GM18508 (cell line): ENCODE results near the gene FNIP2.
A peak's percentile ranks its signal among the peaks of the same experiment; 100 is the strongest.

Experiments
- ATAC-seq: cut with Tn5 transposase; IDR thresholded peaks from one replicate; pipeline ENCODE4 v1.9.1; 2021; ENCODE audit warnings: moderate number of reproducible peaks; ENCODE audit not compliant: insufficient read depth, unreplicated experiment

The FNIP2 gene

GRCh38 chr4:158760866-158761265, 8.0 kb upstream of the FNIP2 start:
- ATAC-seq: no peak

DNA sequence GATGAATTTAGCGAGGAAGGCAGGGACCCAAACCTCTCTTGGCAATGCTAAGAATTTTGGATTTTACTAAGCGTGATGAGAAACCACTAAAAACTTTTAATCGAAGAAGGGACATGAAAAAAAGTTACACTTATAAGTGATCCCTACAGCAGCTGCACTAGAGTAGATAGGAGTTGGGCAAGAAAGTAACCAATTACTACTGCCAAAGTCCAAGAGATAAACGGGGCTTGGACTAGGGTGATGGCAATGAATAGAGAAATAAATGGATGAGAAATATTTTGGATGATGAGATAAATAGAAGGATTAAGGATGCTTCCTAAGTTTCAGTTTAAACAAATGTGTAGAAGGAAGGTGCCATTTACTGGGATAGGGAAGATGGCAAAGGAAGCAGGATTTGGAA, 6.3 kb upstream of the FNIP2 start:
- ATAC-seq: no peak

GRCh38 chr4:158763462-158763861, 5.4 kb upstream of the FNIP2 start:
- no peak for ATAC-seq

- no peak for ATAC-seq
These were observed 2.3 kb upstream of the FNIP2 start for GRCh38 chr4:158766434-158767044.

- no peak for ATAC-seq
These were observed 1.4 kb upstream of the FNIP2 start for GRCh38 chr4:158767451-158767850.

- ATAC-seq: no peak
These were observed 522 bp downstream of the FNIP2 start for GRCh38 chr4:158769175-158769921.

- ATAC-seq: no peak
These were observed 1.8 kb downstream of the FNIP2 start for GRCh38 chr4:158770671-158771070.

DNA sequence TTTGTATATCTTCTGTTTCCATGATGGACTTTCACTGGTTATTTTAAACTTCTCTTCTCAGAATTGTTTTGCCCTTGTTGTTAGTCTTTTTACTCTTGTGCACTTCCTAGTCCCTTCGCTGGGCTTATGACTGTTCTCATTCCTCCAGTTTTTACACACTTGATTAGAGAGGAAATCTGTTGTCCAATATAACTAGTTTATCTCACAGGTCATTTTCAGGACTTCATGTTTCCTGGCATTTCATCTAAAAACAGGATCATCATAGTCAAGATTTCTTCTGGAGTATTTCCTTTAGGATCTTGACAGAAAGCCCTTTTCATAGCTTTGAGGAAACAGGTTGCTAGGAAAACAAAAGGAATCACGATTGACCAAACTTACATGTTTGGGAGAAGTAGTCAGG, 3.0 kb downstream of the FNIP2 start:
- no peak for ATAC-seq

- ATAC-seq: no peak
These were observed 6.3 kb downstream of the FNIP2 start for GRCh38 chr4:158775091-158775651.

GRCh38 chr4:158776106-158776505, 7.3 kb downstream of the FNIP2 start:
- ATAC-seq: no peak

GRCh38 chr4:158777423-158778155, 8.8 kb downstream of the FNIP2 start:
- ATAC-seq: no peak

DNA sequence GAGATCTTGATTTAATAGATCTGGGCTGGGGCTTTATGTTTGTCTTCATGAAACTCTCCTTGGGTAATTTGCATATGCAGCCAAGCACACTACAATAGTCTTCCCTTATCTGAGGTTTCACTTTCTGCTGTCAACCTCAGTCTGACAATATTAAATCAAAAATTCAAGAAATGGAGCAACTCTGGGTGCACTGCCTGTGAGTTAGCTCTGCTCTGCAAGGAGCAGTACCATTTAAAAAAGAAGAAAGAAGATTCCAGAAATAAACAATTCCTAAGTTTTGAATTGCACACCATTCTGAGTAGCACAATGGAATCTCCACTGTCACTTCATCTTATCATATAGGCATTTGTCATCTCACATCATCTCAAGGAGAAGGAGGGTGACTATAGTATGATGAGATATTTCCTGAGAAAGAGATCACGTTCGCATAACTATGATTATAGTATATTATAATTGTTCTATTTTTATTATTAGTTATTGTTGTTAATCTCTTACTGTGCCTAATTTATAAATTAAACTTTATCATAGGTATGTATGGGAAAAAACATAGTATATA, 9.4 kb downstream of the FNIP2 start:
- ATAC-seq: peak; percentile 99

DNA sequence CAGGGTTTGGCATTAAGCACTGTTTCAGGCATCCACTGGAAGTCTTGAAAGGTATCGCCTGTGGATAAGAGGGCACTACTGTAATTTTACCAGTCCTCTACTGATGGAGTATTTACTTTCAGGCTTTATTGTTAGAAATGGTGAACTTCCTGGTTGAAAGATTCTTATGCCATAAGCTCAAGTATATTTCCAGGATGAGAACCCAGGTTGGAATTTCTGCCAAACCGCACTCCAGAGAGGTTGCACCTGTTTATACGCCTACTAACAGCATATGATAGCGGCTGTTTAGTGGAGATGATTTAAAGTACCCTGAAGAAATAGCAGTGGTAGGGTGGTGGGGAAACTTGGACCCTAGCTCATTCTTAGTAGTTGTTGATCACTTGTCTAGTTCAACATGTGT, 9.9 kb downstream of the FNIP2 start:
- no peak for ATAC-seq

DNA sequence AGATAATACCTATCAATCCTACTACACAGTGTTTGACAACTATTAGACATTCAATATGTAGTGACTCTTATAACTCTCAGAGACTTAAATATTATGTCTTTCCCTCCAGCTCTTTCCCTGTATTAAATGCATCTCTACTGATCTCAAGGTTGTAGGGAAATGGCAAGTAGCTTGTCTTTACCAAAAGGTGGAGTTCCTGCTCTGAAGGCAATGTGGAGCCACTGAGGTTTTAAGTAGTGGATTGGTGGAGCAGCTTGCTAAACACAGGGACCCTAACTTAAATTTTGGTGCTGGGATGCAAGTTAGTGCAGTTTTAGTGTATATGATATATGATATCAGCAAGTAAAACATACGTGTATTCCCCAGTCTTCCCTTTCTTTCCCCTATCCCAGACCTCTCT, 13.1 kb downstream of the FNIP2 start:
- ATAC-seq: no peak

DNA sequence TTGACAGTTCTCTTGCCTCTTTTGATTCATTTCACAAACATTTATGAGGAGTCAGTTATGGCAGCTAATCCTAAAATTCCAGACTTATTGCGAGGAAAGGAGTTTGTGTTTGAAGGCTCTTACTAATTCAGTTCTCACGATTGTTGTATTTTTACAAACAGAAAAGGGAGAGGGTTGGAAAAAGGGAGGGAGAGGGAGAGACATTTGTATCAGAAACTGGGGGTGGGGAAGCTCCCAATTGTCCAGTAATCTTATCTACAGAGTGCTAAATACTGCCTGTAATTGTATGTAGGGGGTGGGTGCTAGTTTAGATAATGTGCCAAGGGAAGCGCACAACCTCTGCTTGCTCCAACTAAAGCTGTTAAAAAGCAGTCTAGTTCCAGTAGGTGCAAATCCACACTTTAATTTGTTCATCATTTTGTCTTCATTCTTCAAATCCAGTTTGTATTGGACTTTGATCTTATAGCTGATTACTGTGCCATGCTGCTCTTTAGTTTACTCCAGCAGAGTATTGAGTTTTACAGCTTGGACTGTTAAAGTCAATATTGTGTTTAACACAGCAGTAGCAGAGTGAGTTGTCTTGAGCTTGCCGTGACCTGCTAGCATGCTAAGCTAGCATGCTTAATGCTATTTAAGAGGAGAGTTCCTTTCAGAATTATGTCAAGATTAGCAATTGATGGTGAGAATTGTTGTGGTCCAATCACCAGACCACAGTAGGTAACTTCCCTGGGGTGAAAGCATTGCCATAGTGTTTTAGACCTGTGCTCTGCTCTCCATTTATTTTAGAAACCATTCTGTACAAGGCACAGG, 13.9 kb downstream of the FNIP2 start:
- ATAC-seq: no peak

- no peak for ATAC-seq
These were observed 15.0 kb downstream of the FNIP2 start for GRCh38 chr4:158783785-158784184.

DNA sequence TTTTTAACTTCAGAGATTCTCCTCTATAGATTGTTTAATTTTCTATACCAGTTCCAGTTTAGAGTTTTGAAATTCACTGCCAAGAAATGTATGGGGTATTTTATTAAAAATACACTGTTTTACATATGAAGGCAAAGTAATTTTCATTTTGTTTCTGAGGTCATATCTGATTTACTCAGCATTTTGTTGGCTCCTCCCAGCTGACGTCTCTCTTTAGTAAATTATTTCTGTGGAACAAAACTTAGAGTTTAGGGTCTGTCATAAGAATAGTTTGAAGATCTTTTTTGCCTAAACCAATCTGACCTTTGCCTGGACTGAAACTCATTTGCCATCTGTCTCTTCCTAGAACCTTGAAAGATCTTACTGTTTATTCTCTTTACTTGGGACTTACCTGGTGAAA, 16.9 kb downstream of the FNIP2 start:
- no peak for ATAC-seq

GRCh38 chr4:158786121-158786601, 17.3 kb downstream of the FNIP2 start:
- no peak for ATAC-seq

DNA sequence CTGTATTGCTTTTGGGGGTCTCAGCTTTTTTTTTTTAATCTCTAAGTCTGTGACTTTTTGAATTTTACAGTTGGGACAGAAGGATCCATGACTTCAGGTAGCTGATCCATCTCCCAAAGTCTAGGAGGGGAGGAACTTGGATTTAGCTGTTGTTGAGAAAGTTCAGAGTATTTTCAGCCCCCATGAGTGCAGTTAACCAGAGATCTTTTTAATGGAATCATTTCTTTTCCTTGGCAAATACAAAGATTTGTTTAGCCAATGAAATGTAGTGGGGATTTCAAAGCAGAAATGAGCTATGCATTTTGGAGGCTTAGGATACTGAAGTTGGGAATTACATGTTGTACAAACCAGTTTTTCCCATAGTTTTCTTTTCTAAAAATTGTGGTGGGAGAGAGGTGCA, 18.1 kb downstream of the FNIP2 start:
- no peak for ATAC-seq
